Endometrium (tissue), 2 donors: ENCODE measurements around the gene ARHGAP6.

Source experiments
- FAIRE-seq: peaks from 2 replicates; lab custom pipeline; 2012; peaks lifted over from hg19 to GRCh38; lab: Jason Lieb, UNC
- donor health status: control.
- donor health status: control.

ARHGAP6 gene

DNA sequence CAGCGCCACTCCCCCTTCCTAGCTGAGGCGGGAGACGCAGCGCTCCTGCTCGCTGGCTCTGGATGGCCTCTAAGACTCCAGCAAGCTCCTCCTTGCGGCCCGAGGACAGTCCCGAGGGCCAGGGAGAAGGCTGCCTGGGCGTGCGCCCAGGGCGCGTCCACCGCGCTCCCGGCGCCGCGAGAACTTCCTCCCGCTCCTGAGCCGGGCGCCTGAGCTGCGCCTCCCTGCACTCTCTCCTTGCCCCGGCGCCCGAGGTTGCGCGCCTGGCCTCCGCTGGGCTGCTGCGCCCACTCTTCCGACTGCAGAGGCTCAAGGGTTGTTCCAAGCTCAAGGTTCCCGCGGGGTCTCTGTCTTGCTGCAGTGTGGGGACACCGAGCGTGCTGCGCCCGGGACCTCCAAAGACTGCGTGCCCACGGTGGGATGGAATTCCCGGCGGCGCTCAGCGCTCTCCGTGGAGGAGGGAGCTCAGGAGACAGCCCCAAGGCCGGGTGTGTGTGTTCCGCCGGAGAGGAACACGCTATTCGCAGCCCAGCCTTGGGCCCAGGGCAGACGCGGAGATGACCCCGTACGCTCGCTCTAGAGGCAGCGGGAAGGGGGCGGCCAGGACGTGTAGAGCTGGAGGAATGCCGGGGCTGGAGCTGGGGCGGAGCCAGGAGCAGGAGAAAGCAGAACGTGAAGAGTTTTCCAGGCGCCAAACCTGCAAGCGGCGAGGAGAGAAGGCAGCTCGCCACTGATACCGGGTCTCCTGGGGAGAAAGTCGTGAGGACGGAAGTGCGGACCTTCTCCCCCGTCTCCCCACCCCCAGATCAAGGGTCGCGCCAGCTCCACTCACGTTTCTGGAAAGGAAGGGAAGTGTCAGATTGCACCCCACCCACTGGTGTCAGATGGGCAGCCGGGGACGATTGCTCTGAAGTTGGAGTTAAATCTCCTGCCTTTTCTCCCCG, at the start of gene ARHGAP6:
TSS of gene ARHGAP6 (minus strand) at position 753 of the 944 bp plus-strand sequence. CDS start 1,092 bp downstream, outside the sequence.
- no peak for FAIRE-seq

- no peak for FAIRE-seq
Observed at GRCh38 chrX:11704725-11705495, 39.2 kb upstream of the ARHGAP6 start.

DNA sequence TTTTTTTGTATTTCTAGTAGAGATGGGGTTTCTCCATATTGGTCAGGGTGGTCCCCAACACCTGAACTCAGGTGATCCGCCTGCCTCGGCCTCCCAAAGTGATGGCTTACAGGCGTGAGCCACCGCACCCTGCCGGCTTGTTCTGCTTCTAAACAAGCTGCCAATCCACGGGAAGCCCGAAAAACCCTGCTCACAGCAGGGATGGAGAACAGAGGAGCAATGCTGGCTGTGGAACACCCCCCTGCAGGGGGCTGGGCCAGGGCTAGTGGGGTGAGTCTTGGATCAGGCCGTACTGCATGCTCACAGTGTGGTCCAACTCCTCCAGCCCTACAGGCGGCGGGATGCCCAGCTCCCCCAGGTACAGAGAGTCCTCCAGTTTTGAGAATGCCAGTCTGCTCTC, 38.1 kb upstream of the ARHGAP6 start:
- FAIRE-seq = no peak

DNA sequence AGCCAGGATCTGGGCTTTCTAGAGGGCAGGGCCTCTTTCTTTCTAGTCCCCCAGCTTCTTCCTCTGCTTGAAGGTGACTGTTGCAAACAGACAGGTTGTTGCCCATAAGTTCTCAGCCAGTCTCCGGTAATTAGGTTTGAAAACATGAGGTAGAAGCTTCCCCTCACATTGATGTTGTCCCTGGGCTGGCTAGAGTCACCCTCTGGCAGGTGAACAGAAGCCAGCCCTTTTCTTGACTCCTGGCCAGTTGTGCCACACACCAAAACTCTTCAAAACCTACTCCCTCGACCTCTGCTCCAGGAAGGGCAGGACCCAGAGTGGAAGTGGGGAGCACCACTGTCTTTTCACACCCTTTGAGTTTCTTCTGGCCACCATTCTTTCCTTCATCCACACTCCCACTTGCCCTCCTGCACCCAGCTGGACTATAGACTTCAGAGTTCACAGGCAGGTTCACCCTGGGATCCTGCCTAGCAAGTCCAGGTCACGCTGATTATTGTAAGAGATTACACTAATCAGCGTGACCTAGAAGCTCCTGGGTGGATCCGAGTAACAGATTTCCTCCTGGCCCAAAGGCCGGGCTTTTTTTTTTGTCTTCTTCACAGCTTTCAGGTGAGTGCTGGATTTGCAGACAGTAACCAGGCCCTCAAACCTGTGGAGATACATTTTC, 37.4 kb upstream of the ARHGAP6 start:
- no peak for FAIRE-seq

GRCh38 chrX:11702420-11702819, 36.7 kb upstream of the ARHGAP6 start:
- FAIRE-seq = no peak

- no peak for FAIRE-seq
Observed at GRCh38 chrX:11698702-11699101, 33.0 kb upstream of the ARHGAP6 start.

DNA sequence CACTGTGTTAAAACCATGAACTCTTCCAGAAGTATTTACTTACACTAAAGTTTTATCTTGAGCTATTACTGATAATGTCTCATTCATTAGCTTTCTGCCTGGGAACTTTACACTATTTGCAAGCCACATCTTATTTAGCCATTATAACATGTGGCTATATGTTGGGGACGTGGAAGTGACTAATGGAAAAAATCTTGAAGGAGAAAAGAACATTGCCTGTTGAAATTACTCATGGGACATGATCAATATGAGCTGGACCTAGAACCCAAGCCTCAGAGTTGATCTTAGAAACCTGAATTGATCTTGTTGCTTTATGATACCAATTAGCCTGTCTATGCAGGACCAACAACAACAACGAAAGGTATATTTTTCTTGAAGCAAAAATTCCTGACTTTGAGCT, 22.5 kb upstream of the ARHGAP6 start:
- FAIRE-seq = no peak

- FAIRE-seq = no peak
Observed at GRCh38 chrX:11687157-11687556, 21.4 kb upstream of the ARHGAP6 start.

DNA sequence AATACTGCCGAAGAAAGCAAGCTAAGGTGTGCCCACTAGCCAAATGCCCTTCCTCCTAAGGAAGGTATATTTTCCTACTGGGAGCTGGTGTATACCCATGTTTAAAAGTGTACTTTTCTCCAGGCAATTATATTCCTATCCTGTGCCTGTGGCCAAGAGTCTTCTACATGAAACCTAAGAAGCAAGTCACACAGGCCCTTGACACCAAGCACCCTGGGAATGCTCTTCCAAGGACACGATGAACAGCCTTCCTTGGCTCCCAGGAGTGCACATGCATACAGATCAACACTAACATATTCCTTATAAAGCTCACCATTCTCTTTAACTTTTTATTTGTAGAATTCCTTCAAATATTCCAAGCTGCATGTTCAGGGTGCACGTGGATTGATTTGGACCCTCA, 17.3 kb upstream of the ARHGAP6 start:
- FAIRE-seq = no peak

- FAIRE-seq = no peak
Observed at GRCh38 chrX:11678158-11678557, 12.4 kb upstream of the ARHGAP6 start.

DNA sequence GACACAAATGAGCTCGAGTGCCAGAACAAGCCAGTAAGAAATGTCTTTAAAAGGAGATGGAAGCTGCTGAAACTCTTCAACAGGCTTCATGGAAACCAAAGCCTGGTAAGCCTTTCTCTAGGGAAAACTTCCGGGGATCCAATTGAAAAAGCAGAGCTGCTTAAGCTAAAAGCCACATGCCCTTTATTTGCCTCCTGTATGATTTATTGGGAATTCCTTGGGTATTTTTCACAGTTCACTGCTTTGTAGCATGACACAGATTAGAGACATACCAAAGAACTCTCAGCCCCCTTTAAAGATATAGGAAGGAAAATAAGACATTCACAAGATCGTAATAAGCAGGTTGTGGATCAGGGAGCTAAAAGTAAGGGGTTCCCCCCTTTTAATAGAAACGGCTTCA, 6.5 kb upstream of the ARHGAP6 start:
- no peak for FAIRE-seq

- no peak for FAIRE-seq
Observed at GRCh38 chrX:11670316-11670715, 4.6 kb upstream of the ARHGAP6 start.

- no peak for FAIRE-seq
Observed at GRCh38 chrX:11666952-11667685, 1.4 kb upstream of the ARHGAP6 start.

- FAIRE-seq = no peak
Observed at GRCh38 chrX:11666164-11666563, 444 bp upstream of the ARHGAP6 start.

DNA sequence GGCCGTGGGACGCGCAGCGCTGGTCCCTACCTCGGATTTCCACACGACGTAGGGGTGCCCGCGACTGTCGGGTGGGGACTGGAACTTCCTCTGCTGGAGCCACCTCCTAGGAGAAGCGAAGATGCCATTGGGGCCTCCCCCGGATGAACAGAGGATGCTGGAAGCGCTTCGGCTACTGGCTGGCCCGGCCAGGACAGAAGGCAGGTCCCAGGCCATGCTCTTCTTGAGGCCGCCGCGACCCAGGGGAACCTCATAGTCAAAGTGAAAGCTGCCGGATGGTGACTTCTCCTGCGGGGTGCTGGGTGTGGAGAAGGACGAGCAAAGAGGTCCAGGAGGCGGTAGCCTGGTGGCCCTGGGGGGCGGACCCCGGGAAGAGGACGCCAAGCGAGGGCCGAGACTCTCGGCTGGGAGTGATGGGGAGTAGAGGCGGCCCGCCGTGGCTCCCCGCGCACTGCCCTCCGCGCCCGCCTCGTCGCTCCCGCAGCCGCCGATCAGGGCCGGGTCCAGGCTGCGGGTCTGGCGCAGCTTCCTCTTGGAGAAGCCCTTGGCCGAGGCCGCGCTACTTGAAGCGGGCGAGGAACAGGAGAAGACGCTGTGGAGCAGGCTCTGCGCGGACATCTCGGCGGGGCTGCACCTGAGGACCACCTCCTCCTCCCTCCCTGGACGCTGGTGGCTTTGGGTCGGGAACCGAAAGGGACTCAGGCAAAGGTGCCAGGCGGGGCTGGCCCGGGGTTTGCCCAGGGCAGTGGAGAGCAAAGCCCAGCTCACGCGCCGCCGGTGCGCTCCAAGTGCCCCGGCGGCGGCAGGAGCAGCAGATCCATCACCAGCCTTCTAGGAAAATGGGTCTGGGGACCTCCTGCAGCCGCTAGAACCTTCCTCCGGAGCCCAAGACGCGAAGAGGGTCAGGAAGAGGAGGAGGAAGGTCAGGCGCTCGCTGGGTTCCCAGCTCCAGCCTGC, 1.2 kb downstream of the ARHGAP6 start:
- no peak for FAIRE-seq

GRCh38 chrX:11663875-11664210, 1.9 kb downstream of the ARHGAP6 start:
- no peak for FAIRE-seq

GRCh38 chrX:11655282-11656015, 10.3 kb downstream of the ARHGAP6 start:
- no peak for FAIRE-seq

DNA sequence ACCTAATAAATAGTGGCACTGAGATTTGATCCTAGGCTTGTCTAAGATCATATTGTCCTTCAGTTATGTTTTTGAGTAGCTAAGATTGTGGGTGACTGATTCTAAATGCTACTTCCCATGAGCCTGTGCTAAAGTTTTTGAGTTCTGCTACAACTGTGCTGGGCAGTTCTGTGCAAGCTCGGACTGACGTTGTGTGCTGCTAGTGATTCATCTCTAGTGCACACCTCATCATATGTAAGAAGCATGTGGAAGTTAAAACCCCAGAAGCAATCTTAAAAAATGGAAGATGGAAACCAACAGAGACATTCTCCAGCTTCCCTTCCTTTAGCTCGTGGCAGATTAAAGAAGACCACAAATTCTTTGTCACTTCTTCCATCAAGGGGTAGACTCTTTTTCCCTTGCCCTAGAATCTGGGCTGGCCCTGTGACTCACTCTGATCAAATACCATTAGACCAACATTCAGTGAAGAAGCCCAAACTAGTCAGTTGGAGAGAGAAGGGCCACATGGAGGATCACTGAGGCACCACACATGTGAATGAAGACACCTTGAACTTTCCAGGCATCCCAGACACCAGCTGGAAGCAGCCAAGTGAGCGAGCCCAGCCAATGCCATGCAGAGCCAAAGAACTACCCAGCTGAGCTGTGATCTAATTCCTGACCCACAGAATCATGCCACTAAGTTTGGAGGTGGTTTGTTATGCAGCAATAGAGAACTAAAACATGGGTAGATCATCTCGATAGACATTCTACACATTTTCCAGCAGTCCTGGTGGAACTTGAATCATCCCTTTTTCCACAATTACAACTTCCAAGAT, 16.8 kb downstream of the ARHGAP6 start:
- no peak for FAIRE-seq

DNA sequence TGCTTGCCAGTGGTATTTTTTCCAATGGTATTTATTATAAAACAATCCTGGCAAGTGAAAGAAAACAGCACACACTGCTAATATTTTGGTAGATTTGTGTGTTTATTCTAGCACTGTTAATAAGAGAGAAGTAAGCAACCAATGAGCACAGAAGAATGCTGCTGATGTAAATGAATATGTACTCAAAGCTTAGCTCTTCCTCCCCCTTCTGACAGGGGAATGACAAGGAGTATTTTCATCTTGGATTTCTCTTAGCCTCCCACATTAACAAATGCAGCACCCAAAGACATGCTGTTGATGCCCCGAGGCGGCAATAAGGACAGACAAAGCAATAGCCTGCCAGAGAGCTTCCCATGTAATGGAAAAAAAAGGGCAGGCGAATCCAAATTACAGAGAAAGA, 18.6 kb downstream of the ARHGAP6 start:
- FAIRE-seq = no peak
